ENCODE results near the gene ATG4B. TPM values are rescaled to one million over a fixed set of nuclear protein-coding genes. Genes with fewer than 3 reads are reported as not detected.

Gene ATG4B
- polyA plus RNA-seq, 1 donor from 2014 or later, result 128 TPM

GRCh38 chr2:241595600-241596140 is 41.8 kb upstream of the ATG4B start:
- no peaks in the 10 kb centered on the region for H3K79me2 ChIP-seq (replicated peaks; ENCODE audit: insufficient read depth, low read length)
- no peaks in the 10 kb centered on the region for H3F3A ChIP-seq (ENCODE audit: insufficient read depth, low read length, poor library complexity, severe bottlenecking)
- H3K9me2 ChIP-seq (ENCODE audit: insufficient read depth, low read length), result no peaks in the 10 kb centered on the region
- H3K27ac ChIP-seq (ENCODE audit: low read length), result no peak overlapping the region
- H4K20me1 ChIP-seq (ENCODE audit: insufficient read depth), result no peaks in the 10 kb centered on the region
- no peaks in the 10 kb centered on the region for H3K27me3 ChIP-seq (ENCODE audit: insufficient read depth, low read depth, low read length)
- no peak overlapping the region for H3K9ac ChIP-seq (ENCODE audit: low read length)
- H3K9me3 ChIP-seq (ENCODE audit: low read length), result no peaks in the 10 kb centered on the region
- no peaks in the 10 kb centered on the region for H3K36me3 ChIP-seq (ENCODE audit: insufficient read depth, low read length)
- no peak overlapping the region for H3K4me3 ChIP-seq (ENCODE audit: low read length)
- no peak overlapping the region for H2AFZ ChIP-seq (ENCODE audit: low read depth, low read length)
- TF ChIP-seq POLR2AphosphoS5 (IDR thresholded peaks at IDR 0.05), result no peak
- TF ChIP-seq, protein P1, sequence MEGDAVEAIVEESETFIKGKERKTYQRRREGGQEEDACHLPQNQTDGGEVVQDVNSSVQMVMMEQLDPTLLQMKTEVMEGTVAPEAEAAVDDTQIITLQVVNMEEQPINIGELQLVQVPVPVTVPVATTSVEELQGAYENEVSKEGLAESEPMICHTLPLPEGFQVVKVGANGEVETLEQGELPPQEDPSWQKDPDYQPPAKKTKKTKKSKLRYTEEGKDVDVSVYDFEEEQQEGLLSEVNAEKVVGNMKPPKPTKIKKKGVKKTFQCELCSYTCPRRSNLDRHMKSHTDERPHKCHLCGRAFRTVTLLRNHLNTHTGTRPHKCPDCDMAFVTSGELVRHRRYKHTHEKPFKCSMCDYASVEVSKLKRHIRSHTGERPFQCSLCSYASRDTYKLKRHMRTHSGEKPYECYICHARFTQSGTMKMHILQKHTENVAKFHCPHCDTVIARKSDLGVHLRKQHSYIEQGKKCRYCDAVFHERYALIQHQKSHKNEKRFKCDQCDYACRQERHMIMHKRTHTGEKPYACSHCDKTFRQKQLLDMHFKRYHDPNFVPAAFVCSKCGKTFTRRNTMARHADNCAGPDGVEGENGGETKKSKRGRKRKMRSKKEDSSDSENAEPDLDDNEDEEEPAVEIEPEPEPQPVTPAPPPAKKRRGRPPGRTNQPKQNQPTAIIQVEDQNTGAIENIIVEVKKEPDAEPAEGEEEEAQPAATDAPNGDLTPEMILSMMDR (IDR thresholded peaks at IDR 0.05; ENCODE audit: poor library complexity, severe bottlenecking), result no peak
- TF ChIP-seq RAD21 (conservative IDR thresholded peaks at IDR 0.05), result no peak
- no peak for TF ChIP-seq MXI1 (conservative IDR thresholded peaks at IDR 0.05; ENCODE audit: poor library complexity, severe bottlenecking)
- no peak for TF ChIP-seq REST (IDR thresholded peaks at IDR 0.05; ENCODE audit: borderline replicate concordance)
- no peak for TF ChIP-seq SMC3 (conservative IDR thresholded peaks at IDR 0.05; ENCODE audit: poor library complexity)
- no peak for TF ChIP-seq EP300 (conservative IDR thresholded peaks at IDR 0.05; ENCODE audit: poor library complexity, severe bottlenecking)
- TF ChIP-seq EZH2 (IDR thresholded peaks at IDR 0.05; ENCODE audit: borderline replicate concordance, insufficient read depth, low read length, poor library complexity, severe bottlenecking), result no peak
- no peak for TF ChIP-seq TAF1 (IDR thresholded peaks at IDR 0.05; ENCODE audit: low read depth)
- no peak overlapping the region for H3K4me2 ChIP-seq (ENCODE audit: low read length)

GRCh38 chr2:241597561-241597960 is 39.9 kb upstream of the ATG4B start:
- no peak overlapping the region for H3K27ac ChIP-seq (ENCODE audit: low read length)
- H3K9ac ChIP-seq (ENCODE audit: low read length), result no peak overlapping the region

More at GRCh38 chr2:241597561-241597960, 39.9 kb upstream of the ATG4B start:
- Histone ChIP-seq H3K36me3 (ENCODE audit: insufficient read depth, low read length) (no peaks in the 10 kb centered on the region), H3K9me2 (ENCODE audit: insufficient read depth, low read length) (no peaks in the 10 kb centered on the region), H3K9me3 (ENCODE audit: low read length) (no peaks in the 10 kb centered on the region), H2AFZ (ENCODE audit: low read depth, low read length) (no peak overlapping the region), H3K4me3 (ENCODE audit: low read length) (no peak overlapping the region), H3F3A (ENCODE audit: insufficient read depth, low read length, poor library complexity, severe bottlenecking) (no peaks in the 10 kb centered on the region), H3K79me2 (replicated peaks; ENCODE audit: insufficient read depth, low read length) (no peaks in the 10 kb centered on the region), H4K20me1 (ENCODE audit: insufficient read depth) (no peaks in the 10 kb centered on the region), H3K27me3 (ENCODE audit: insufficient read depth, low read depth, low read length) (no peaks in the 10 kb centered on the region), H3K4me2 (ENCODE audit: low read length) (no peak overlapping the region)
- no peak for TF ChIP-seq SMC3 (conservative IDR thresholded peaks at IDR 0.05; ENCODE audit: poor library complexity)
- no peak for TF ChIP-seq EP300 (conservative IDR thresholded peaks at IDR 0.05; ENCODE audit: poor library complexity, severe bottlenecking)
- no peak for TF ChIP-seq EZH2 (IDR thresholded peaks at IDR 0.05; ENCODE audit: borderline replicate concordance, insufficient read depth, low read length, poor library complexity, severe bottlenecking)
- TF ChIP-seq RAD21 (conservative IDR thresholded peaks at IDR 0.05), result no peak
- TF ChIP-seq MXI1 (conservative IDR thresholded peaks at IDR 0.05; ENCODE audit: poor library complexity, severe bottlenecking), result no peak
- TF ChIP-seq POLR2AphosphoS5 (IDR thresholded peaks at IDR 0.05), result no peak
- TF ChIP-seq, protein P1 (IDR thresholded peaks at IDR 0.05; ENCODE audit: poor library complexity, severe bottlenecking), result no peak
- TF ChIP-seq REST (IDR thresholded peaks at IDR 0.05; ENCODE audit: borderline replicate concordance), result no peak
- no peak for TF ChIP-seq TAF1 (IDR thresholded peaks at IDR 0.05; ENCODE audit: low read depth)

All from neural cell (in vitro differentiated cells).